ENCODE results near the gene RPS27A.
"Not testable (repeated sequence)": the region's sequence is repeated elsewhere in the genome, so short reads cannot be mapped to it uniquely, and the experiment has no call there.

RPS27A gene

GRCh38 chr2:55239656-55240222 is 7.3 kb downstream of the RPS27A start:
- DNase-seq (ENCODE audit: low spot score): no peak

- DNase-seq (ENCODE audit: low spot score): not testable (repeated sequence)
These were observed 9.1 kb downstream of the RPS27A start for GRCh38 chr2:55241582-55241981.

- DNase-seq (ENCODE audit: low spot score): no peak
These were observed 10.1 kb downstream of the RPS27A start for GRCh38 chr2:55242617-55243016.

- DNase-seq (ENCODE audit: low spot score): no peak
These were observed 12.9 kb downstream of the RPS27A start for GRCh38 chr2:55245411-55245810.

- no peak for DNase-seq (ENCODE audit: low spot score)
These were observed 14.5 kb downstream of the RPS27A start for GRCh38 chr2:55247025-55247424.

GRCh38 chr2:55252832-55253231 is 20.3 kb downstream of the RPS27A start:
- no peak for DNase-seq (ENCODE audit: low spot score)

GRCh38 chr2:55259586-55259985 is 27.1 kb downstream of the RPS27A start:
- DNase-seq (ENCODE audit: low spot score): not testable (repeated sequence)

- DNase-seq (ENCODE audit: low spot score): no peak
These were observed 35.9 kb downstream of the RPS27A start for GRCh38 chr2:55268288-55268906.

GRCh38 chr2:55268907-55269644 is 36.6 kb downstream of the RPS27A start, which contains the start of gene MTIF2:
MTIF2 (minus strand) TSS chr2:55269231; CDS start chr2:55263858, 5,373 bp downstream.
- DNase-seq (ENCODE audit: low spot score): peak; percentile 90

- DNase-seq (ENCODE audit: low spot score): no peak
These were observed 37.1 kb downstream of the RPS27A start for GRCh38 chr2:55269645-55269990.

- DNase-seq (ENCODE audit: low spot score): not testable (repeated sequence)
These were observed 41.9 kb downstream of the RPS27A start for GRCh38 chr2:55274346-55274745.

GRCh38 chr2:55277310-55277709 is 44.8 kb downstream of the RPS27A start:
- no peak for DNase-seq (ENCODE audit: low spot score)

GRCh38 chr2:55279214-55279835 is 46.8 kb downstream of the RPS27A start:
- not testable (repeated sequence) for DNase-seq (ENCODE audit: low spot score)

- not testable (repeated sequence) for DNase-seq (ENCODE audit: low spot score)
These were observed 47.5 kb downstream of the RPS27A start for GRCh38 chr2:55279859-55280424.

- DNase-seq (ENCODE audit: low spot score): not testable (repeated sequence)
These were observed 48.5 kb downstream of the RPS27A start for GRCh38 chr2:55280851-55281546.

- DNase-seq (ENCODE audit: low spot score): peak; percentile 72
These were observed 49.8 kb downstream of the RPS27A start for GRCh38 chr2:55282110-55282917.

- no peak for DNase-seq (ENCODE audit: low spot score)
These were observed 50.6 kb downstream of the RPS27A start for GRCh38 chr2:55283083-55283482.
